HL-60 (cell line): ENCODE measurements around the gene CNTN1.

Source experiments
- CTCF ChIP-seq: IDR thresholded peaks from one replicate; pipeline ENCODE4 v1.5.1; 2011; ENCODE audit warnings: low read length, control low read depth, inconsistent platforms; ENCODE audit not compliant: insufficient read depth
- GABPA ChIP-seq: IDR thresholded peaks from 2 replicates; pipeline ENCODE4 v1.6.1; 2012; ENCODE audit warnings: low read depth
- SPI1 ChIP-seq: IDR thresholded peaks from 2 replicates; pipeline ENCODE4 v1.6.1; 2012; ENCODE audit warnings: low read depth, mild to moderate bottlenecking, borderline replicate concordance

- no peak for TF ChIP-seq CTCF
- TF ChIP-seq SPI1 = no peak
- no peak for TF ChIP-seq GABPA
Measured at GRCh38 chr12:40957417-40957816, 265.2 kb downstream of the CNTN1 start.
